Measurements from ENCODE around the gene CERS4.

- TF ChIP-seq FOXM1 (IDR thresholded peaks at IDR 0.05; ENCODE audit: low read depth) (no peak), EP300 (IDR thresholded peaks at IDR 0.05; ENCODE audit: borderline replicate concordance in 1 of 2, low read depth in 1 of 2, low read length in 1 of 2) (no peak), GABPA (IDR thresholded peaks at IDR 0.05; ENCODE audit: low read depth) (no peak), CTCF (IDR thresholded peaks at IDR 0.05) (no peak), YY1 (IDR thresholded peaks at IDR 0.05; ENCODE audit: low read depth) (no peak)
- TF ChIP-seq, protein P1, sequence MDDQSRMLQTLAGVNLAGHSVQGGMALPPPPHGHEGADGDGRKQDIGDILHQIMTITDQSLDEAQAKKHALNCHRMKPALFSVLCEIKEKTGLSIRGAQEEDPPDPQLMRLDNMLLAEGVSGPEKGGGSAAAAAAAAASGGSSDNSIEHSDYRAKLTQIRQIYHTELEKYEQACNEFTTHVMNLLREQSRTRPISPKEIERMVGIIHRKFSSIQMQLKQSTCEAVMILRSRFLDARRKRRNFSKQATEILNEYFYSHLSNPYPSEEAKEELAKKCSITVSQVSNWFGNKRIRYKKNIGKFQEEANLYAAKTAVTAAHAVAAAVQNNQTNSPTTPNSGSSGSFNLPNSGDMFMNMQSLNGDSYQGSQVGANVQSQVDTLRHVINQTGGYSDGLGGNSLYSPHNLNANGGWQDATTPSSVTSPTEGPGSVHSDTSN (IDR thresholded peaks at IDR 0.05): no peak
- TF ChIP-seq, protein P2, sequence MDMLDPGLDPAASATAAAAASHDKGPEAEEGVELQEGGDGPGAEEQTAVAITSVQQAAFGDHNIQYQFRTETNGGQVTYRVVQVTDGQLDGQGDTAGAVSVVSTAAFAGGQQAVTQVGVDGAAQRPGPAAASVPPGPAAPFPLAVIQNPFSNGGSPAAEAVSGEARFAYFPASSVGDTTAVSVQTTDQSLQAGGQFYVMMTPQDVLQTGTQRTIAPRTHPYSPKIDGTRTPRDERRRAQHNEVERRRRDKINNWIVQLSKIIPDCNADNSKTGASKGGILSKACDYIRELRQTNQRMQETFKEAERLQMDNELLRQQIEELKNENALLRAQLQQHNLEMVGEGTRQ (IDR thresholded peaks at IDR 0.05; ENCODE audit: borderline replicate concordance, low read depth, low read length): no peak
These were observed 45.4 kb upstream of the CERS4 start for GRCh38 chr19:8163759-8164158.
